Stromal cell of bone marrow (primary cell): ENCODE data around the gene NTRK2.

Experiments used
- DNase-seq: peaks from one replicate; pipeline ENCODE4 v3.0.0-alpha.2; 2012; ENCODE audit warnings: low read depth

The NTRK2 gene

DNA sequence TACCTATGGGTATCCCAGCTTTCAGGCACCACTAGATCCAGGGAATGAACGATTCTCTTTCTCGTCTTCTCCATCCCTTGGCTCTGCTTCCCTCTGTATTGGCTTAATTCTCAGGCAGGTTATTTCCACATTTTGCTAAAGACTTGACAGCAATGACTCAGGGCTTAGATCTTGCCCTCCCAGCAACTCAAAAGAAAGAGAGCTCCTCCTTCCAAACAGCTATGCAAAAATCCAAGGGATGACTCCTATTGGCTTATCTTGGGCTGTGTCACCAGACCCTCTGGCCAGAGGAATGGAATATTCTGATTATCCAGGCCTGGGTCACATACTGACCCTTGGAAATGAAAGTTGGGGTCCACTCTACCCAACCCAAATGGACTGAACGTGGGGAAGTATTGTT lies 270.2 kb downstream of the NTRK2 start:
- no peak for DNase-seq

DNA sequence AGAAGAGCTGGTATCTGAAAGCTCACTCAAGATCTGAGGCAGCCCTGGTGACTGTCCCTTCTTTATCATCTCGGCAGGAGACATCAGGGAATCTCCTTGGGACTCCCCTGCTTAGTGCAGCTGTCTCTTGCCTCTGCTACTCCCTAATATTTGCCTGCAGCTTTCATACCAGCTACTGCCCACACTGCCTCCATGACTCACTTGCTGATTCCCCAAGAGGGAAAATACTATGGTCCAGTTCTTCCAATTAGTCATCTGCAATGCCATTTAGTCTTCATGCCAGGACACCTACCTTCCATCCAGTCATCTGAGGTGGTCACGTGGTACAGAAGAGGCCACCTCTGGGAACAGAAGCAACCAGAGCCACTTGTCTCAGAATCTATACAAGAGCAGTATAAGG lies 270.8 kb downstream of the NTRK2 start:
- DNase-seq = peak; percentile 50

DNA sequence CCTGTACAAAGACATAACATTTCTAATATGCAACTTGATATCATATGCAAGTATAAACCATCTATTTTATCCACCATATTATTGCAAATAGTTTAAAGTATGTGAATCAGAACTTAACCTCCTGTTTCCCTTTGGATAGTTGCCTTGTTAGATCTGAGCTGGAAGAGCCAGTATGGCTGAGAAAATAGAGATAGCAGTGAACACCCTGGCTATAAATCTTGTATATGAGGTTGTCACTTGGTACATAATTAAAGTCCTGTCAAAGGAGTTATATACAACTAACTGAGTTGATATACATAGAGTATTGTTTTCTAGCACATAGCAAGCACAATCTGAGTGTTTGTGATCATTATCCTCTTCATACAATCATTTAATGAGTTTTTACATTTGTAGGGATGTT lies 272.3 kb downstream of the NTRK2 start:
- DNase-seq = no peak

DNA sequence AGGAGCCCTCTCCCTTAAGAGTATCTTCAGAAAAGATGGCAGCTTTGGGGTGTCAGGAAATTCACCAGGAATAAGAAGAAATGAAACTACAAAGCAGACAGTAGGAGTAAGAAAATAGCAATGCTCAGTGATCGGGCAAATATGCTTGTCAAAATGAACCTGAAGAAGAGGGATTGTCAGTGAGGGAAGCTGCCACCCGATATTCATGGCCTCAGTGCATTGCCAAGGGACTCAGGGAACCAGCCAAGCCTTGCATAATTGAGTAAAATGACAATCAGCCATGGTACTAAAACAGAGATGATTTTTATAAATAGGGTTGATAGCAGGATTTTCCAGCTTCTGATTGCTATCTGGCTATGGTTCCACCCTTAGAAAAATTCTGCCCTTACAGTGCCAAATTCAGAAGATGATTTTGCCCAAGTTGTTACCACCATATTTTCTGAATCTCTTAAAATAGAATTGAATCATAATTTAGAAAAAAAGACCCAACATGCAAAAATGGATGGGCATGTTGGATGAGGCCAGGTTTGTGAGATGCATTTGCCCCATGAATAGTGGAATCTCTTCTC lies 274.0 kb downstream of the NTRK2 start:
- no peak for DNase-seq

DNA sequence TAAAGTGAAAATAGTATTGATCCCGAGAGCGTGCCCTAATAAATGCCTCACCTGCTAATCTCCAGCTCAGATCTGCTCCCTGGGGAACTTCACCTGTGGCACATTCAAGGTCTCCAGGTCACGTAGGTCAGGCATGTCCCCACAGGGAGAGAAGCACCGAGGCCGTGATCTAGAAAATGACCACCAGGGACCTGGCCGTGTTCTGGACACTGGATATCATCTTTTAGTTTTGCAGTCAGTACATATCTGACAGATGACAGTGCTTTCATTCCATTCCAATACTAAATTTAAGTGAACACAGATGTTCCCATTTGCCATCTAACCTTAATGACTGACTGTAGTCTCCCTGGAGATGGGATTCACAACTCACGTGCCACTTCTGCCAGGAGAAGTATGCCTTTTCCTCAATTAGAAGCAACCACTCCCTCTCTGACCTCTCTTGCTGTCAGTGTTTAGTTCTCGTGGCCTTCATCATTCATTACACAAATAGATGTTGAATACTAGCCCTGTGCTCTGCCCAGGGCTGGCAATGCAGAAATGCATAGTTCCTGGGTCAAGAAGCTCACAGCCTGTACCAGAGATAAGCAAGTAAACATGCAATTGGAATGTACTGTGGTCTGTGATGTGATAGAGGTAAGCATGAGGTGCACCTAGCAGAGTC lies 276.5 kb downstream of the NTRK2 start:
- DNase-seq = no peak

DNA sequence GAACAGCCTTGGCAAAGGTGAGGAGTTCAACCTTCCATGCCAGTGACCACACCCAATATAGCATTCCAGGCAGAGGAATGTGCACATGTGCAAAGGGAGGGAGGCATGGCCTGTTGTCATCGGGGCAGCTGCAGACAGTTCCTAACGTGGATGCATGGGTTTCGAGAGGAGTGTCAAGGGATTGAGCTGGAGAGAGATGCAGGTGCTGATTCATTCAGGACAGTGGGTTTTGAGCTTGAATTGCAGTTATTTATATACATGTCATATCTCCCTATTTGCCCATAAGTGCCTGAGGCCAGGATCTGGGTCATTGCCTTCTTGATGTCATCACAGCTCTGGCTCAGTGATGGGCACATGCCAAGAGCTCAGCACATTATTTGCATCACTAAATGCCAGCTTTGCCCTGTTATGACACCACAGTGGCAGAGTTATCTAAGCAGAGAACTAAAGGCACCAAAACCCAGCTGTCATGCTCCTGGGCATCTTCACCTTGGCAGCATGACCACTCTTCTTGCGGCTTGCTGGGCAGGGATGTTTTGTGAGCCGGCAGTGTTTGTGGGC lies 278.0 kb downstream of the NTRK2 start:
- no peak for DNase-seq

DNA sequence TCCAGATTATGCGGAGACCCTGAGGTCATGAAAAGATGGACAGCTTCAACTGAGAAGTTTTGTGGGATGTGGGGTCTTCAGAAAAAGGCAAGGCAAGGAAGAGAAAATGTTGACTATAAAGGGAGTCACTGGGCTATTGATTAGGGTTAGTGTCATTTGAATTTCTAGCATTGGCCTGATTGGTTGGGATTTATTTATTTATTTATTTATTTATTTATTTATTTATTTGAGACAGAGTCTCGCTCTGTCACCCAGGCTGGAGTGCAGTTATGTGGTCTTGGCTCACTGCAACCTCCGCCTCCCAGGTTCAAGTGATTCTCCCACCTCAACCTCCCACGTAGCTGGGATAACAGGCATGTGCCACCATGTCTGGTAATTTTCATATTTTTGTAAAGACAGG lies 279.7 kb downstream of the NTRK2 start:
- DNase-seq = no peak

DNA sequence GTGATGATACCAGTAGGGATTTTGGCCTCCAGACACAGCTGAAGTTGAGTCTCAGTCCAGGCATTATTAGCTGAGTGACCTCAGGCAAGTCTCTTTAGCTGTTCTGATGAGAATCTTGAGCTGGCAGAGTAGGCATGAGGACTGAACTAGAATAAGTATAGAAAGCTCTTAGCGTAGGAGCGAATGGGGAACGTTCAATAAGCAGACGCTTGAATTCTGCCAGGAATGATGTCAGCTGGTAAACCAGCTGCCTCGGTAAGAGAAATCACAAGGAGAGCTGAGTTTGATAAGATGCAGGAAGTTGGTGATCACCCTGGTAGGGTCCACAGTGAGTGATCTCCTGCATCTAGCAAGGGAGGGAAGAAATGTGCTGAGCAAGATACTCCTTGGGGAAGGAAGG lies 280.4 kb downstream of the NTRK2 start:
- no peak for DNase-seq

DNA sequence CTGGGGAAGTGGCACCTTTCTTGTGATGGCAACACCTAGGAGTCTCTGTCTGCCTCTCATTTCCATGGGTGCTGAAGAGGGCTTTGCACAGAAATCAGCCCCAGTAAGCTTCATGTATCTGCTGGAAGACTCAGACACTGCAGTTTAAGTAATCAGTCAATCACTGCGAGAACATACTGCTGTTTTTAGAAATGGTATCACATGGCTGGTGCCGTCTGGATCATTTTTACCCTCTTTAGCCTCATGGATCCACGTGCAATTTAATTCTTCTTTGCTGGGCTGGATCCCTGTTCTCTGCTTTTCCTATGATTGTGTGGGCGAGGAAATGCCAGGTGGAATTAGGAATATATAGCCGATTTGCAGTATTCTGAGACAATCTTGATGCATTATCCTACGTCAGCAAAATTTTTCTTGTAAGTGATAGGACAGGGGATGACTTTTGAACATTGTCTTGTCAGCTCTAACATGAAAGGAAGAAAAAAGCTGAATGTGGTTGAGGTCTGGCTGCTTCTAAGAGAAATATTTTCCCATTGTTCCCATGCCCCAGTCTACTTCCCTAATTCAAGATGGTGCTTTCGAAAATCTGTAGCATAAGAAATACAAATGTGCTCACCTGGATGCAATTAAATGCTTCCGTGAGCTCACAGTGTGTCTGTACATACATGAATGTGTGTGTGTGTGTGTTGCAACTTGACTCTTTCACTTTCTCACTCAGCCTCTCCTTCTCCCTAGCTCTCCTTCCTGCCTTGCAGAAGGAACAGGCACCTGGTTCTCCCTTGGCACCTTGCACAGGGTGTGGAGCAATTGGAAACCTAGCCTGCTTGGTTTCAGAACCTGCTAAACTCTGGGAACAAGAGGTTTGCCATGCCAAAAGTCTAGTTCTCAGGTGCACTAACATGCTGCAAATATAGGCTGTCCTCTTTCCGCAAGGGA lies 281.6 kb downstream of the NTRK2 start:
- DNase-seq = no peak

DNA sequence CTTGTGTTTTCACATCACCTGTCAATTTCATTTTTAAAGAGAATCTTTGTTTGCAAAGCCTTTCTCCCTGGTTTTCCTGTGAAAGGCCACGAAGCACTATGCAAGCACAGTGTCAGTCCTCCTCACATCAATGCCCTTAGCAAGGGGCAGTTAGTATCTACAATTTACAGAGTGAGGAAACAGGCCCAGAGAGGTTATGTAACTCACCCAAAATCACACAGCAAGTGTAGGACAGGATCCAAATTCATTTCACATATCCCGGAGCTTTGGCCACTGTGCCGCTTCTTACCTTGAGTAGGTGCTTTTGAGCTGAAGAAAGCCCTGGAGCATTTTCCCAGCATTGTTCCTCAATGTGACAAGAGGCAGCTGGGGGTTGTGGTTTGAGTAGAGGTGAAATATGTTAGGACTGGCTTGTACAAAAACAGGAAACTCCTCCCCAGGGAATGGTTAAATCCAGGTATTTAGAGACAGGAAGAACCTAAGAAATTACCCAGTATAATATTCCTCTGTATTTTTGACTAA lies 283.8 kb downstream of the NTRK2 start:
- DNase-seq = no peak

DNA sequence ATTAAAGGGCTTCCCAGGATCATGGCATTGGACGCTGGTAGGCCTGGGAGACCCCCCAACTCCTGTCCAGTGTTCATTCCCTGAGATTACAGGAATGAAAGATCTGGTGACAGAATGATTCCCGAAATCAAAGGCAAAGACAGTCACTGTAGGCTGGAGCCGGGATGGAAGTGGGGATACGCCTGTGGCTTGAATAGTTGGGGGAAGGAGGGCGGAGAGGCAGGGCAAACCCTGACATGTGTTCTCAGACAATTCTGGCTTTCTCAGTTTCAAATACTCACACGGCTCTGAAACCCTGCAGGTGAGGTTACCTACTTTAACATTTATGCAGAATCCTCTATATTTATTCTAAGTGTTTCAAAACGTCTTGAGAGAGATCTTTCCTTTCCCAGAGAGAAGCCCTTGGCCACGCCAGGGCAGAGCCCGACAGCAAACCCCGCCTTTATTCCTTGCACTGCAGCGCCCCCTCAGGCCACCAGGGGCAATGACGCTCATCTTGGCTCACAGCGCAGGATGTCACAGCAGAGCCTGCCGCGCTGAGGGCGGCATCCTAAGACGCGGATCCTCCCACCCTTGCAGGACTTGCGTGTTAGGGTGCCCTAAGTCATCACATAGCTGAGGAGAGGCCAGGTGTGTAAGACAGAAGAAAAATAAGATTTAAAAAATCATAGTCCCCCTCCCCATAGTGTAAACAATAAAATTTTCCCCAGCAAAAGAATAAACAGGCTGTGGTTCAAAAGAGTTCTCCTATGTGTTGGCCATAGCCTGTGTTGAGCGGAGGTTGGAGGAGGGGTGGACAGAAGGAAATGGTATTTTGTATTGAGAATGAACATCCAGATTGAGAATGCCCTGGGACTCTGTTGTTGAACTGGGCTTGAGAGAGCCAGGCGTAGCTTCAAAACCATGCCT lies 284.5 kb downstream of the NTRK2 start:
- peak; percentile 44 for DNase-seq

DNA sequence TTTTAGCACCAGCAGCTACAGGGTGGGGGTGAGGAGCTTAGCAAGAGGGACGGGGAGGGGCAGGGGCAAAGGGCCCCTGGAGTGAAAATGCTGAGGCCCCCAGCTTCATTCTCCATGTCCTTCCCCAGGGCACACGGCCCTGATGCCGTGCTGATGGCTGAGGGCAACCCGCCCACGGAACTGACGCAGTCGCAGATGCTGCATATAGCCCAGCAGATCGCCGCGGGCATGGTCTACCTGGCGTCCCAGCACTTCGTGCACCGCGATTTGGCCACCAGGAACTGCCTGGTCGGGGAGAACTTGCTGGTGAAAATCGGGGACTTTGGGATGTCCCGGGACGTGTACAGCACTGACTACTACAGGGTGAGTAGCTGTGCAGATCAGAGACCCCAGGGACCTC lies 285.6 kb downstream of the NTRK2 start:
- no peak for DNase-seq

DNA sequence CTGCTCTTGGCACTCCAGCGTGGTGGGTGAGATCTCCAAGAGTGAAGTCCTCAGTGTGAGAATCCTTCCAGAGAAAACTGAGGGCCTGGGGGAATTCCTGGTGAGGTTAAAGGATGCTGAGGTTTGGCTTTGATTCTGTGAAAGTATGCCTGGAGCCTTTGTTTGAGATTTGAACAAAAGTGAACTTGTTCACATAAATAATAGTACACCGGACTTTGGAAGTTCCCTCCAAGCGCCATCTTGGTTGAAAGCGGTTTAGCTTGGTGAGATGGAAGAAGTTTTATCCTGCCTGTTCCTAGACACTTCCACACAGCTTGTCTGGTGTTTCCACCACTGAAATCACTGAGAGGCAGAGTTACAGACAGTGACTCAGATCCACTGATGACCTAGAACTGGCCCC lies 286.4 kb downstream of the NTRK2 start:
- DNase-seq = no peak

DNA sequence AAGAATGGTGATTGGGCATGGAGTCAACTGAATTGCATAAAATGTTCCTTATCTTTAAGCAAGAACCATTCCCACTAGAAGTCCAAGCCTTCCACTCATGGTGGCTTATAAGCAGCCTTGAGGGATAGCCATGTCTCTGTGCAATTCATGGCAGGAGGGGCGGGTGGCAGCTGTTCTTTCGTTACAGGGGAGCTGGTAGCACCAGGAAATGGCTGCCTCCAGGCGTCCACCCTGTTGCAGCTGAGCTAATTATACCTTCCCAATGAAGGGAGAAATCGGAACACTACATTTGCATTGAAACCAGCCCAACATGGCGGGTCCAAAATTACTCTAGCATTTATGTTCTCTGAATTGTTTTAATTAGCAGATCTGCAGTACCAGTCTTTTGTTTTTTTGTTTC lies 289.8 kb downstream of the NTRK2 start:
- no peak for DNase-seq

DNA sequence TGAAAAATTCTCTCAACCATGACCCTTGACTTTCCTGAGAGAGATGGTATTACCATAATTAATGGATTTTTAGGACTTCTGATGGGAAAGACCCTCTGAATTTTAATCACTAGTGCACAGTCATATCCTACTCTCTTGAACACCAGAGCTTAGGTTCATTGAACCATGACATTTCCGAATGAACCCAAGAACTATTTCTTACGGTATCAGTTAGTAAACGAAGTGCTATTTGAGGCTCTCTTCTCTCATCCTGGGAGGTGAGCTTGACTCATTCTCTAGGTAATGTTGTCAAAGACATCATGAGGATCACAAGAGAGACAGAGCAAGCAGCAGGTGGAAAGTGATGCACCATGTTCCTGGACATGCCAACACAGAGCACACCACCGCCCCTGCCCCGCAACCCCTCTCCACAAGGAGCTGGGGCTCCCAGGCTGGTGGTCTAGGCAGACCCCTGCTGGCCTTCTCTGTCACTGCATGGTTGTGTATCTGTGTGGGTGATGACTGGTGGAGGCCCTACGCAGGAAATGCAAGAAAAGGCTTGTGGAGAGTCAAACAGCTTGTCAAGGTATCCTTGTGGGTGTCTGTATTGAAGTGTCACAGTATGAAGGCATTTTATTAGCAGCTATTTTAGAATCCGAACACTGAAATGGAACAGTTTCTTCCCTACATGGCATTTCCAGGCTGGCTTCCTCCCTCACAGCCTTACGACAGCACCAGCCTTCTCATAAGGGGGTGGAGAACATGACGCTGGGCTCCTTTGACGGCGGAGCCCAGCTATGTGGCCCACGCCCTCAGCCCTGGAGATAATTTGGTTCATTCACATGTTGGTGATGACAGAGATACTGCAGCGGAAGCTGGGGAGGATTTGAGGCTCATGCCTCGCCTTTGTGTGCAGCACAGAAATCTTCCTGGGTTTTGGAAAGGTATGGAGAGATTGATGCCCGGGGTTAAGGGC lies 297.6 kb downstream of the NTRK2 start:
- no peak for DNase-seq

DNA sequence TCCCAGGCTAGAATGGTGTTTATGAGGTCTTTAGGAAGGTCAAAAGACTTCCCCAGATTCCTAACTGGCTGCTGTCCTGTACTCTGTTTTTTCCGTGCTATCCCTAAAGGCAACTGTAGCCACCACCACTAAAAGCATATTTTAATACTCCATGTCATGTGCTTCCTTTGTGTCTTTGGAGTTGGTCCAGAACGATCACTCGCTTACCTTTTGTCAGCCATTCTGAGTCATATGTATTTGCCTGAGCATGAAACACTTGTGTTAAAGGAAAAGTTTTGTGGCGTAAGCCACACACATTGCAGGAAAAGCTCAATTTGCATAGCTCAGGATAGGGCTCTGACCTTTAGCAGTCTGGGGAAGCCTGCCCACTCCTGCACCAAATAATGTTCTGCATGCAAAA lies 299.6 kb downstream of the NTRK2 start:
- no peak for DNase-seq

DNA sequence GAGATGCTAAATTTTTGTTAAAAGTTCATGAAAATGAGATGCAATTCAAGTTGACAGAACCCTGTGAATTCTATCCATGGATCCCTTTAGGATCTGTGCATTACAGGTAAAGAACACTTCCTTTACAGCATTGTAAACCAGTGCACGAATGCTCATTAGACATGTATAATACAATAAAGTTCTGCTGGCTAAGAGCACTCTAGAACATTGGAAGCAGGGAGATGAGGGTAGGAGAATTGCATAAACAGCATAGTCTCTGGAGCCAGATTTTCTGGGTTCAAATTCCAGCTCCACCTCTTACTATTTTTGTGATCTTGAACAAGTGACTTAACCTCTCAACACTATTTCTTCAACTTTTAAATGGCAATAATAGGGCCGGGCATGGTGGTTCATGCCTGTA lies 300.2 kb downstream of the NTRK2 start:
- DNase-seq = no peak

DNA sequence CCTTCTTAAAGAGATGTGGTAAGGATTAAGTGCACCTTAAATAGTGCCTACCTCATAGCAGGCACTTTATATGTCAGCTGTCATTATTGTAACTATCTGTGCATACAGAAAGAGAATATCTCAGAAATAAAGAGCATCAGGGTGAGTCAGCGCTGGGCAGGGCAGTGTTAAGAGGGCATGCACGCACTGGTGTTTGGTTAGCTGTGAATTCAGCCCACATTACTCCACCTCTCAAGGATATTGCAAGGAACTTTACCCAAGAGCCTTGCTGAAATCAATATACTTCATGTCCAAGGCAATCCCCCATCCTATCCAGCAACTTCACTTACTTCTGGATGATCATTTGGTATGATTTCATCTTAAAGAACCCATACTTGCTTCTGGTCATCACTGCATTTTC lies 300.9 kb downstream of the NTRK2 start:
- DNase-seq = peak; percentile 32

DNA sequence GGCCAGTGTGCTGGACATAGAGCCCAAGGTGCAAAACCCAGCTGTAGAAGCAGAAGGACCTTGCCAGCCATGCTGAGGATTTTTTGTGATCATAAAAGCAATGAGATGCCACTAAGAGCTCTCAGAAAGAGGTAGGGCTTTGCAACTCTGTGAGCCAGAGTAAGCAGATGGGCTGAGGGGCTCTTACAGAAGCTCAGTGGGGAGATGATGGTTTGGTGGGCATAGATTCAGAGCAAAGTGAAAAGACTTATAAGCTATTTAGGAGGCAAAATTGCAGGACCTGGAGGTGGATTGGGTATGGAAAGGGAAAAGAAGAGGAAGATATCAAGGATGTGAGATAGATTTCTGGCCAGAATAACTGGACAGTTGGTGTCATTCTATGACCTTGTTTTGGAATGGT lies 302.0 kb downstream of the NTRK2 start:
- DNase-seq = no peak

DNA sequence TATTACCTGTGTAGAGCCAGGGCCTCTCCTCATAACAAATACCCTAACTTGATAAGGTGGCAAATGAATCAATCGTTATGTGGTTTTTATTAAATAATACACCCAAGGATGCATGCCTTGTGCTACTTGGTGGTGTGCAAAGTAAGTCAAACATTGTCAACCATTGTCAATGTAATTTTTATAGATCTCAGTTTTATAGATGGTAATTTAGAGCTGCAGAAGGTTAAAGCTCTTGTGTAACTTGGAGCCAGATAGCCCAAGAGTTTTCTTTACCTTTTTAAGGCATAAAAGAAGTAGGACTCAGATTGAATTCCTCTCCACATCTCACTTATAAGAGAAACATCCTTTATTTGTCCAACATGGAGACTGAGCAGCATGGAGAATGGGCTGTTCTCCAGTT lies 304.7 kb downstream of the NTRK2 start:
- DNase-seq = no peak
